ENCODE data around the gene PDE9A.
A peak's percentile ranks its signal among the peaks of the same experiment; 100 is the strongest.
"Not testable (repeated sequence)": the region's sequence is repeated elsewhere in the genome, so short reads cannot be mapped to it uniquely, and the experiment has no call there.

The PDE9A gene

GRCh38 chr21:42807938-42808613 lies 154.7 kb downstream of the PDE9A start:
- no peak for DNase-seq

- no peak for DNase-seq
Measured at GRCh38 chr21:42809171-42809570, 155.8 kb downstream of the PDE9A start.

- DNase-seq: no peak
Measured at GRCh38 chr21:42809577-42810475, 156.4 kb downstream of the PDE9A start.

- no peak for DNase-seq
Measured at GRCh38 chr21:42811960-42812359, 158.5 kb downstream of the PDE9A start.

- not testable (repeated sequence) for DNase-seq
Measured at GRCh38 chr21:42812528-42813241, 159.3 kb downstream of the PDE9A start.

- DNase-seq: no peak
Measured at GRCh38 chr21:42815217-42815616, 161.8 kb downstream of the PDE9A start.

GRCh38 chr21:42818328-42818749 lies 164.9 kb downstream of the PDE9A start:
- DNase-seq: peak; percentile 26 to 48 (median 37)

GRCh38 chr21:42819861-42820615 lies 166.6 kb downstream of the PDE9A start:
- DNase-seq: no peak

GRCh38 chr21:42820616-42821465 lies 167.4 kb downstream of the PDE9A start:
- no peak for DNase-seq

Measured in T-helper 1 cell (primary cell).